GM13976 (cell line): ENCODE measurements around the gene RBM26.

Source experiments
- DNase-seq: peaks from one replicate; pipeline ENCODE4 v3.0.0; 2012; ENCODE audit warnings: low spot score
- in situ Hi-C: fragments of 300-500 bp; cut with MboI; formaldehyde crosslinking; loops from one replicate; pipeline ENCODE4 v1.12.0; 2022; ENCODE audit warnings: low sequenced_read_pairs, mixed read lengths, inconsistent platforms; ENCODE audit not compliant: unreplicated experiment
- TF ChIP-seq, protein P1 (sequence below): IDR thresholded peaks from 2 replicates; pipeline ENCODE4 v1.5.1; 2012; ENCODE audit warnings: borderline replicate concordance, mild to moderate bottlenecking; ENCODE audit not compliant: insufficient read depth; ENCODE audit errors: extremely low read depth, missing control alignments, control extremely low read depth

RBM26 gene

DNA sequence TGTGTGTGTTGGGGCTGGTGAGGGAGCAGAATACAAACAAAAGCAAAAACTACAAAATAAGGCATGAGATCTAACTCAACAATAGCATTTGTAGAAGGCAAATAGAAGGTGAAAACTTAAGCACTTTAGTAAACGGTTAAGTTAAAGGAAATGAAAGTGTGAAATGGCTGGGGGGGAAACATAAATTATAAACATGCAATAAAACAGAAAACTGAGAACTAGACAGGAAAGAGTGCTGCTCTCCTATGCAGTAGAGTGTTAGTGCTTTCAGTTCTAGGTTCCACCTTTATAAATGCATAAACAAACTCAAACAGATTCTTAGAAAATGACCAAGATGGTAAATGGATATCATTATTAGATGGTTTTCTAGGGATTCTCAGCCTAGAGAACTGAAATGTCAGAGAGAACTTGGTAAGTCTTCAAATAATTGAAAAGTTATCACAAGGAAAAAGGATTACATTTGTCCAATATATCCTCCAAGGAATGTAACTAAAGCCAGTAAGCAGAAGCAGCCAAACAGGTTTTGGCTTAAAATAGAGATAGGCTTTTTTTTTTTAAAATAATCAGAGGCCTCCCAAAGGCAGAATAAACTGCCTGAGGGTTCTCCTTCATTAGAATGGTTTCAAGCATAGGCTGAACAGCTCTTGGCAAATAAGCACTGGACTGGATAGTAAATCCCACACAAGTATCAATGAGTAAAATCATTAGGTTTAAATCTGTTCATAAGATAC, 23.3 kb downstream of the RBM26 start:
- in situ Hi-C loops = no loop called here
- TF ChIP-seq, protein P1, sequence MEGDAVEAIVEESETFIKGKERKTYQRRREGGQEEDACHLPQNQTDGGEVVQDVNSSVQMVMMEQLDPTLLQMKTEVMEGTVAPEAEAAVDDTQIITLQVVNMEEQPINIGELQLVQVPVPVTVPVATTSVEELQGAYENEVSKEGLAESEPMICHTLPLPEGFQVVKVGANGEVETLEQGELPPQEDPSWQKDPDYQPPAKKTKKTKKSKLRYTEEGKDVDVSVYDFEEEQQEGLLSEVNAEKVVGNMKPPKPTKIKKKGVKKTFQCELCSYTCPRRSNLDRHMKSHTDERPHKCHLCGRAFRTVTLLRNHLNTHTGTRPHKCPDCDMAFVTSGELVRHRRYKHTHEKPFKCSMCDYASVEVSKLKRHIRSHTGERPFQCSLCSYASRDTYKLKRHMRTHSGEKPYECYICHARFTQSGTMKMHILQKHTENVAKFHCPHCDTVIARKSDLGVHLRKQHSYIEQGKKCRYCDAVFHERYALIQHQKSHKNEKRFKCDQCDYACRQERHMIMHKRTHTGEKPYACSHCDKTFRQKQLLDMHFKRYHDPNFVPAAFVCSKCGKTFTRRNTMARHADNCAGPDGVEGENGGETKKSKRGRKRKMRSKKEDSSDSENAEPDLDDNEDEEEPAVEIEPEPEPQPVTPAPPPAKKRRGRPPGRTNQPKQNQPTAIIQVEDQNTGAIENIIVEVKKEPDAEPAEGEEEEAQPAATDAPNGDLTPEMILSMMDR = no peak
- DNase-seq = no peak

DNA sequence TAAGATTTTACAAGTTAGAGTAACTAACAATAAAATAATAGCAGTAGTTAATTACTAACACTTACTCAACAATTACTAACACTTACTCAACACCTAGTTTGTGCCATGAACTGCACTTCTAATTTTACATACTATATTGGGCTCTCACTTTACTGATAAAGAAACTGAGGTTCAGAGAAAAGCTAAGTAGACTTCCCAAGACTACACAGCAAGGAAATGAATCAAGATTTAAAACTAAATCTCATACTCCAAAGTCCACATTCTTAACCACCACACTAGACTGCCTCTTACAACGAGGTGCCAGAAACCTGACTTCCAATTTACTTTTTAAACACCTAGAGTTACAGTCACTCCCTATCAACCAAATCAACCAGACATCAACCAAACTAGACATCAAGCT, 25.1 kb downstream of the RBM26 start:
- DNase-seq = no peak
- in situ Hi-C loops = no loop called here
- TF ChIP-seq, protein P1 = no peak

DNA sequence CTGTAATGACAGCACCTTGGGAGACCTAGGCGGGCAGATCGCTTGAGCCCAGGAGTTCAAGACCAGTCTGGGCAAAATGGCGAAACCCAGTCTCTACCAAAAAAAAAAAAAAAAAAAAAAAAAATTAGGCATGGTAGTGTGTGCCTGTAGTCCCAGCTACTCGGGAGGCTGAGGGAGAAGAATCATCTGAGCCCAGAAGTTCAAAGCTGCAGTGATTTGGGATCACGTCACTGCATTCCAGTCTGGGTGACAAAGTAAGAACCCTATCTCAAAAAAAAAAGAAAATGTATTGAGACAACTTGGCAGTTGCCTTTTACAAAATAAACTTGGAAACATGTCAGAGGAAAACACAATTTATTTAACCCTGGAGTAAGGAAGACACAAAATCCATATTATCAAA, 26.8 kb downstream of the RBM26 start:
- in situ Hi-C loops = no loop called here
- TF ChIP-seq, protein P1 = no peak
- no peak for DNase-seq

DNA sequence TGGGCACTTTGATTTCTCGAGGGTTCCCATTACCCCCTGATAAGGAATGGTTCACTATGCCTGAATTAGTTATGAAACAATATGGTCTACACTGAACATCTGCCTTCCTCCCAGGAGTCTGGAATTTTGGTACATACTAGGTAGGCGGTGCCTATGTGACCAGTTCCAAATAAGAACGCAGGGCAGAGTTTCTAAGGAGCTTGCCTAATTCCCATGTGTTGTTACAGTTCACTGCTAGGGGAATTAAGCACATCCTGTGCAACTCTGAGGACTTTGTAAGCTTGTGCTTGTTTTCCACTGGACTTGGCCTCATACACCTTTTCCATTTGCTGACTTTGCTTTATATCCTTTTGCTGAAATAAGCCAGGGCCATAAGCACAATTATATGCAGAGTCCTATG, 29.2 kb downstream of the RBM26 start:
- in situ Hi-C loops = no loop called here

DNA sequence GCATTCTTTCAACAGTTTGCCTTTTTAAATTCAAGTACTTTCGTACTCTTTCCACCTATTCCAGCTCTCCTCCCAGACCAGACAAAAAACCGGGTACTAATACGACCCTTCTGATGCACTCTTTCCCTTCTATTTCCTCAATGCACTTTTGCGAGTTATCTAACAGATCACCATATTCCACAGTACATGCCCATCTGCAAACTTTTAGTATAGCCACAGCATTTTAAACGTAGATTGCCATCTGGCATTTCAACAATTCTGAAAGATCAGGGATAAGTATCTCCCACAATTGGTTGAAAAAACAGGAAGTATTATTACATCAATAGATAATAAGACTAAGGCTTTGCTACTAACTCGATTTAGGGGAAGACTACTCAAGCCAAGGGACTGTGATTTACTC, 31.5 kb downstream of the RBM26 start:
- TF ChIP-seq, protein P1 = no peak
- in situ Hi-C loops = no loop called here
- no peak for DNase-seq

More for the DNA sequence above, 29.2 kb downstream of the RBM26 start:
- no peak for DNase-seq
- TF ChIP-seq, protein P1 = no peak

DNA sequence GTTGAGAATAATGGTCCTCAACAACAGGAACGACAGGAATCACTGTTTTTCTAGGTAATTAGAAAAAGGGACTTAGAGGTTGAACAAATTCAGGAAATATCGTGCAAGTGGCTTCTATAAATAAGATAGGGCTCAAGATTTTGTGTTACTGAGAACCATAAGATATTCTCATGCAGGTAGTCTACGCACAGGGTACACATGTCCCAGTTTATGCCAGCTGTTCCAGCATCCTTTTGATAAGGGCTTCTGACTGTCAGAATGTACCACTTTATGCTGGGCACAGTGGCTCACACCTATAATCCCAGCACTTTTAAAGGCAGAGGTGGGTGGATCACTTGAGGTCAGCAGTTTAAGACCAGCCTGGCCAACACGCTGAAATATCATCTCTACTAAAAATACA, 32.1 kb downstream of the RBM26 start:
- TF ChIP-seq, protein P1 = no peak
- in situ Hi-C loops = no loop called here

More for the DNA sequence above, 32.1 kb downstream of the RBM26 start:
- no peak for DNase-seq
